Right ventricle myocardium superior (tissue), 1 donor: Measurements from ENCODE around the gene GALM. TPM values are rescaled to one million over a fixed set of nuclear protein-coding genes. Genes with fewer than 3 reads are reported as not detected.
"Not testable (repeated sequence)": the region's sequence is repeated elsewhere in the genome, so short reads cannot be mapped to it uniquely, and the experiment has no call there.

Source experiments
- ATAC-seq: fragments of 200-7000 bp; cut with Tn5 transposase; one replicate; pipeline ENCODE4 v1.9.1; 2020; ENCODE audit warnings: mild to moderate bottlenecking; ENCODE audit not compliant: poor library complexity
- DNase-seq: peaks from one replicate; pipeline ENCODE4 v3.0.0-alpha.2; 2020
- intact Hi-C: fragments of 100-400 bp; cut with DNase I; formaldehyde crosslinking; loops from one replicate; pipeline ENCODE4 v1.11.2; 2022
- total RNA-seq: library from RNA; stranded (reverse); fragmentation: NEBNext Ultra II Directional; extraction: Animal tissue kit (Norgen Biotek cat#: 25700); gene quantifications from one replicate; pipeline ENCODE4 v1.2.1, GENCODE V29; 2021
- donor health status: DM: no; HTN: yes; CAD: no; lungs with severe emphysema.

Gene GALM
- total RNA-seq, 1 donor from 2014 or later, result 14.7 TPM

DNA sequence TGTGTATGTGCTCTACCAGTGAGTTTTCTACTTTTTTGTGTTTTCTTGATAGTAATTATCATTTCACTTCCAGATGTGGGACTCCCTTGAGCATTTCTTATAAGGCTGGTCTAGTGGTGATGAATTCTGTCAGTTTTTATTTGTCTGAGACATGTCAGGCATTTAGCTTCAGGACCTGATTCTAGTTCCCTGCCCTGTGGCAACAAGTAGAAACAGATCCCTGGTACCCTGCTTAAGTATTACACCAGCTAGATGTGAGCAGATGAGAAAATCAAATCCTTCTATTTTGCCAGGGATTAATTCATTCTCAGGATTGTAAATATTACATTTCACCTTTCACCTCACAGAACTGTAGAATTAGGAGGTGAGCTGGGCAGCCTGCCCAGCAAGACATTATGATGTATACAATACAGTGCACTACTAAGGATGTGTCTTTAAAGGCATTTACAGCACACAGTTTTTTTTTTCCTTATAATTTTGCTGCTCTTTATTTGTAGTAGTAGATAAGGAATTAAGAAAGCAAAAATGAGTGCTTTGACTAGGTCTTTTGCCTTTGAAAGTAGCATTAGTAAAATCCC, 35.1 kb downstream of the GALM start:
- ATAC-seq (no peak), DNase-seq (no peak)
- intact Hi-C loops, result no loop called here

DNA sequence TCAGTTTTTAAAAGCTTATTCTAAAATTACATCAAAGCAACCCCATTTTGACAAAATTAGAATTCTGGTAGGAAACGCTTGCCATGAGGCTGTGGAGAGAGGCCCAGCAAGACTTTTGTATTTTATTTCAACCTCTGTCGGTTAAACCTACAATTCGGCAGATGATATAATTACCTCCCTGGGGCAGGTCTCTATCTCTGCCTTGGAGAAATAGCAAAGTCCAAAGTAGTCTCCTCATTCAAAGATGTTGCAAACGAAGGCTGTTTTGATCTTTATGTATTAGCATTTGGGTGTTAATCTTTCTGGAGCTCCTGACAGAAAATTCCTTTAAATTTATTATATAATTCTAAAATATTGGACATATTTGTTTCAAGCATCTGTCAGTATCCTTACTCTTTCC, 35.6 kb downstream of the GALM start:
- DNase-seq (no peak), ATAC-seq (no peak)
- intact Hi-C loops, result no loop called here

DNA sequence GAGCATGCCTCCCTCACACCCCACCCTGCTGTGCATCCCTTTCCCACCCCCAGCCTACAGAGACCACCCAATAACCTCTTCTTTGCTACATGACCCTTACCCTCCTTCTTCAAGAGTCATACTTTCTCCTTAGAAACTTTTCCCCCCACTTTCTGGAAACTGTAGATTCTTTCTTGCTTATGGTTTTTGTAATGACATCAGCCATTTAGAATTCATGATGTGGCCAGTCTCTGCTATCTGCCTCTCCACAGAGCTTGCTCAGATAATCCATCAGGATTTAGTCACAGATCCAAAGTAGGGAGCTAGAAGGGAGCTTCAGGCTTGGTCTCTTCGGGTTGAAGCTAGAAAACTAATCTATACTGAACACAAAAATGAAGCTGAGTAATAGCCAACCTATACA, 36.5 kb downstream of the GALM start:
- no peak for ATAC-seq
- intact Hi-C loops, result no loop called here
- no peak for DNase-seq

DNA sequence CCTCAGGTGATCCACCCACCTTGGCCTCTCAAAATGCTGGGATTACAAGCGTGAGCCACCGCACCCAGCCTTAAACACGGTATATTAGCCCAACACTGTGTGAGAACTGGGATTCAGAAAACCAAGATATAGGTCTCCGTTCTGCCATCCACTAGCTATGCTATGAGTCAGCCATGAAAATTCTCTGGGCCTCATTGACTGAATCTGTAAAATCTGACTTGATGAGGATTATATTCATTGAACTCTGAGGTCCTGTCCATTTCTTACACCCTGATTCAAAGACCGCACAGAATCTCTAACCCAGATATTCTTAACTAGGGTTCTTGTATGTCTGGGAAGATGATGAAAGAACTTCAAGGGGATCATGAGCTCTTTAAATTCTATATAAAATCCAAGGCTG, 37.4 kb downstream of the GALM start:
- DNase-seq, intact Hi-C loops, ATAC-seq: not testable (repeated sequence)

DNA sequence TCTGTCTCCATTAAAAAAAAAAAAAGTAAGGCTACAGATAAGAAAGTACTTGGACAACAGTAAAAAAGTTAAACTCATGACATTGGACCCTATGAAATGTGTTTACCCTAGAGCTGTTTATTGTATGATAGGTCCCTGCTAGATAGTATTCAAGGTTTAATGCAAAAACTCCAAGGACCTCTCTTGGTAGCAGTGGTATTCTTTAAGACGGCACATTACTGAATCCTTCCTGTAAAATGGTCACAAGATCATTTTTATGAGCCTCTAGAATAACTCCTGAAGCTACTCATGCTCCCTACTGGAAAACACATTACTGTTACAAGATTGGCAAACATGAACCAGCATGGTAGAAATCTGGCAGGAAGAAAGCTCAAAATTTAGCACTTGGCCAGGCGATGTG, 38.8 kb downstream of the GALM start:
- no peak for DNase-seq
- ATAC-seq, result no peak
- intact Hi-C loops, result no loop called here

DNA sequence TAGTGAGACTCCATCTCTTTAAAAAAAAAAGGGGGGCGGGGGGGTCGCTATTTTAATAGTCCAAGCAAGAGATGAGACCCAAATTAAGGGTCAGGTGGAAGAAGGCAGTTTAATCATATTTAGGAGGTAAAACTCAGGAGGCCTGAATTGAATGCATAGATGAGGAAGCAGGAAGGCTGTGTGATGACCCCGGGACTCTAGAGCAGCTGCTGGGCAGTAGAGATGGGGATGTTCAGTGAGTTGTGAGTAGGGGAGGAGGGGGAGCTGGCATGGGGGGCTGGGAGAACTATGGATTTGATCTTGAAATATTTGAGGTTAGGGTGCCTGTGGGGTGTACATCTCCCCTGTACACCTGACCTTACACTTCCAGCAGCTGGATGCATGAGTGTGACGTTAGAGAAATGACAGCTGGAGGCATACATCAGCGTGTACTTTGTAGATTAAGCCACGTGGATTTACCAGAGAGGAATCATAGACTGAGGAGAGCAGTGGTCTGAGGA, 41.0 kb downstream of the GALM start:
- DNase-seq (no peak), ATAC-seq (no peak)
- intact Hi-C loops, result no loop called here

DNA sequence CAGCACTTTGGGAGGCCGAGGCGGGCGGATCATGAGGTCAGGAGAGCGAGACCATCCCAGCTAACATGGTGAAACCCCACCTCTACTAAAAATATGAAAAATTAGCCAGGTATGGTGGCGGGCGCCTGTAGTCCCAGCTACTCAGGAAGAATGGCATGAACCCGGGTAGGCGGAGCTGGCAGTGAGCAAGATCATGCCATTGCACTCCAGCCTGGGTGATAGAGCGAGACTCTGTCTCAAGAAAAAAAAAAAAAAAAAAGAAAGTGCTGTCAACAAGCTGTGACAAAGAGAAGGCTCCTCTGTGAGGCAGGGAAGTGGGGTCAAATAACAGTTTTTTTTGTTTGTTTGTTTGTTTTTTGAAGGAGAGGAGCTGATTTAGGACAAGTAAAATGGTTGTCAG, 42.6 kb downstream of the GALM start:
- intact Hi-C loops, DNase-seq, ATAC-seq: not testable (repeated sequence)

DNA sequence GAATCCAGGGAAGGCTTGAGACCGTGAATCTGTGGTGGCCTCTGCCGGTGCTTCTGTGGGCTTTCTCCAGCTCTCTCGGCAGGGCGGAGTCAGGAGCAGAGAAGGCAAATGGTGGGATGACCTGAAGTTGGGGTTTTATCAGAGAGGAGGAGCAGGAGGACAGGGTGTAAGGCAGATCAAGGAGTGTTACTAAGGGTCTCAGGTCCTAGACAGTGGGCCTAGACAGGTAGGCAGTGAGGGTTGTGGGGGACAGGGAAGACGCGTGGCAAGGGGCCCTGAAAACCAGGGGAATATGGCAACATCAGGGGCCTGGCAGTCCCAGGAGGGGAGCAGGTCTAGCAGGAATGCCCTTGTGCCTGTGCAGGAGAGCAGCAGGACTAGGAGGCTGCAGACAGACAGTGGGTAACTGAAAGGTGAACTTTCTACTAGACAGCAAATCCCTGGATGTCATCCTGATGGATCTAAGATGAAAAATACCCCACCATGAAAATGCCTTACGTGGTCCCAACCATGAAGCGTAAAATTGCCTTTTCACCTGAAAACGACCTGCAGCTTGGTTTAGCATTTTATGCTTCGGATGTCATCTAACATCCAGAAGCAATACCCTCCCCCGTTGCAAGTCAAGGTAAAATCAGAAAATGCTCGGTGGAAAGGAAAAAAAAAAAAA, 43.1 kb downstream of the GALM start:
- DNase-seq, result no peak
- no peak for ATAC-seq
- intact Hi-C loops, result no loop called here

DNA sequence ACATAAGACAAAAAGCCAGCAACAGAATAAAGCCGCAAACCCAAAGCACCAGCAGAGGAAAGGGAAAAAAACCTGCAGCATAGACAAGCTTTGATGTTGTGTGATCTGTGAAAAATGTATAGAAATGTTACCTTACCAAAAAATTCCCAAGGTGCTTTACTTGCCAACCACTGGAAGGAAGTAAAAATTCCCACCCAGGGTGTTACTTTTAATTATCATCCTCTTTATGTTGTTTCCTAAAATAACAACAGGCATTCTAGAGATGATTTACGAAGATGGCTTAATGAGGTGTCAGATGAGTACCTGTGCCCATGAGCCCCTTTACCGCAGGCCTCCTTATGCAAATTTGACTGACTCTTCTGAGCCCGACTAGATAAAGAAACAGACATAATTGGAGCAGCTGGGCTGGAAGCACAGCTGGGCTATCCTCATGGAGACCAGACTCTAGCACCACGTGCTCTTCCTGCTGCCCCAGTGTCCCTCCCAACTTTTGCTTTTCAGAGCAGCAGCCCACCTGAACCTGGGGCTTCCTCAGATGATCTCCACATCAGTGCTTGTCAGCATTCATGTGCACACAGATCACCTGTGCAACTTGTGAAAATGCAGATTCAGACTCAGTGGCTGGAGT, 43.8 kb downstream of the GALM start:
- DNase-seq (no peak), ATAC-seq (no peak)
- intact Hi-C loops, result no loop called here

DNA sequence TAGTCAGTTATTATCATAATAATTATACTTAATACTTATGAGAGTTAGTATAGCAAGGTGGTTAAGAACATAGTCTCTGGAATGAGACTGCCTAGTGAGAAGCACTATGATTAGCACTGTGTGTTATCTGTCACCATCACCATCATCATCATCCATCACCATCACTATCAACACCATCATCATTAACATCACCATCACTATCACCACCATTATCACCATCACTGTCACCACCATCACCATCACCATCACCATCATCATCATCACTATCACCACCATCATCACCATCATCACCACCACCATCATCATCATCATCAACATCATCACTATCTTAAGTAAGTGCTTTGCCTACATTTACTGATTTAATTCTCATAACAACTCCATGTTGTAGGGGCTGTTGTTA, 45.6 kb downstream of the GALM start:
- intact Hi-C loops, result no loop called here
- DNase-seq, result no peak
- no peak for ATAC-seq

DNA sequence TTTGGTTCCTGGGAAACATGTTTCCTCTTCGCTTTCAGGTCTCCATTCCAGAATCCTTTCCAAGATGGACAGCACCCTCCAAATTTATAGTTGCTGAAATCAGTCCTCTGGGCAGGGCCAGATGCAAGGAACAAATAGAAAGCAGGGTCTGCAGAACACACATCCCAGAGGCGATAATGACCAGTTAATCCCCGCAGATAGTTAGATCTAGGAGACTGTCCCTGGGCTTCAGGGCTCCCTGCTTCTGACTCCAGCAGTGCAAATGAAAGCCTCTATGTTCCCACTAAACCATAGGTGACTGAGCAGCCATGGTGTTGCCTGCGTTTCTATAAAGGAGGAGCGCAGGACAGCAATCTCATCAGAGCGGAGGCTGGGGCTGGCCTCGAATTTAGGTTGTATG, 46.5 kb downstream of the GALM start:
- intact Hi-C loops, result no loop called here
- ATAC-seq (no peak), DNase-seq (no peak)

DNA sequence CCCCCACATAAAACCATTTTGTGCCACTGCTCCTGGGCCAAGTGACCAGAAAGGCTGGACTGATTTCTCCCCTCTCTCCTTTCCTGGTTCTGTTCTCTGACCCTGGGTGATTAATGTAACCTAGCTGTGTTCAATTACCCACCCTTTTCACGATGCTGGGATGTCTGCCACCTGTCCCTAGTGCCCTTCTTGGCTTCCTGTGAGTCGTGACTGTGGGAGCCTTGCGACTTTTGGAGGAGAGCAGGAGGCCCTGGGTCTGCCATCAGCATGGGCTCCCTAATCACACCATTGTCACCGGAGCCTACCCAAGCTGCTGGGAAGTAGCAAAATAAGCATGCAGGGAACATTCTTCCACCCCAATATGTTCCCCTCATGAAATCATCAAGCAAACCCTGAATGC, 47.0 kb downstream of the GALM start:
- DNase-seq, result no peak
- intact Hi-C loops, result no loop called here

DNA sequence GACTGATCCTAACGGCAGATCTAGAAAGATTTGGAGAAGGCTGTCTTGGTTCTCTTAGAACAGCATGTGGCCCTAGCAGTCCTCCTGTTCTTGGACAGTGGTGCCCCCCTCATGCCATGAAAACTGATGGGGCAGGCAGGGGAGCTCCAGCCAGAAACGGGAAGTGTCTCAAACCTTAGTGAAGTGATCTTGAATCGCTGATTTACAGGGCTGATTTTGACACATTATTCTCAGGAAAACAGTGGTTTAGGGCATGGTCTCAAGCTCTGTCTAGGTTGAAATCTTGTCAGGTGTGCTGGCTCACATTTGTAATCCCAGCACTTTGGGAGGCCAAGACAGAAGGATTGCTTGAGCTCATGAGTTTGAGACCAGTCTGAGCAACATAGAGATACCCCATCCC, 47.4 kb downstream of the GALM start:
- ATAC-seq (no peak), DNase-seq (no peak)
- intact Hi-C loops, result no loop called here

More for the DNA sequence above, 47.0 kb downstream of the GALM start:
- no peak for ATAC-seq

DNA sequence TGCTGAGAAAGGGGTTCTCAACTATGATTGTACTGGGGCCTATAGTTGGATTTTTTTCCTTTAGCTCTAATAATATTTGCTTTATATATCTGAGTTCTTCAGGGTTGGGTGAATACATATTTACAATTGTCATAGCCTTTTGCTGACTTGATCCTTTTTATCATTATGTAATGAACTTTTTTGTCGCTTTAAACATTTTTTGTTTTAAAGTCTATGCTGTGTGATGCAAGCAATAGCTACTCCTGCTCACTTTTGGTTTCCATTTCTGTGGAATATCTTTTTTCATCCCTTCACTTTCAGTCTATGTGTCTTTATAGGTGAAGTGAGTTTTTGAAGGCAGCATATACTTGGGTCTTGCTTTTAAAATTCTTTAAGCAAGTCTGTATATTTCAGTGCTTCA, 49.0 kb downstream of the GALM start:
- ATAC-seq, DNase-seq, intact Hi-C loops: not testable (repeated sequence)

DNA sequence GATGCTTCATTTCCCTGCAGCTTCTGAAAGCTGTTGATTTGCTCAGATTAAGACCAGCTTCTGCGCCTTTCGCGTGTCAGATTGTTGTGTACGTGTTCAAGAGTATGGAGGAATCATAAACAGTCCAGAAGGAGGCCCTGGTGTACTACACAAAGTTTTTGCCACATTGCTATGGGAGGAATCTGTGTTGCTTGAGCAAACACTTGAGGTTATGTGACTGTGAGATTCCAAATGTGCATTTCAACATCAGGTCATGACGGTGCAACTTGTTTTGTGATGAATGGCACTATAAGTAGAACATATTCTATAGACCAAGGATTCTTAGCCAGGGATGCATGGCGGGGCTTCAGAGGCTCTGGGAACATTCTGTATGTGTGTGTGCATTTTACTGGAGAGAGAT, 50.3 kb downstream of the GALM start:
- ATAC-seq, result peak; percentile 21
- intact Hi-C loops, result no loop called here
- no peak for DNase-seq

DNA sequence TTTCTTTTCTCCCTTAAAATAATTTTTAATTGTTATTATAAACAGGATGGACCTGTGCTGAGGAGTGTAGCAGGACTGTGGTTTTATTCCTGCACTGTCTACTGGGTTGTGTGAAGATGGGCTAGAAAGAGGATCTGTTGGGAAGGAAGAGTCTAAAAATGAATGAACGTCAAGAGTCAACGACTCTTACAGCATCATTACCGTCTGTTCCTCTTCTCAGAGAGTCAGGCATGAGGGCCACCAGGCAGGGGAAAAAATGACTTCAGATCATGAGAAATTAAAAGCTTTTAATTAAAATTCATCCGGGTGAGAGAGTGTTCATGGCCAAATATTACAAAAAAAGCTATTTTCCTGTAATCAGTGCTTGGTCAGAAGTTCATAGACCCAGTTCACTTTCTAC, 52.7 kb downstream of the GALM start:
- ATAC-seq, result no peak
- intact Hi-C loops, result no loop called here
- DNase-seq, result no peak

DNA sequence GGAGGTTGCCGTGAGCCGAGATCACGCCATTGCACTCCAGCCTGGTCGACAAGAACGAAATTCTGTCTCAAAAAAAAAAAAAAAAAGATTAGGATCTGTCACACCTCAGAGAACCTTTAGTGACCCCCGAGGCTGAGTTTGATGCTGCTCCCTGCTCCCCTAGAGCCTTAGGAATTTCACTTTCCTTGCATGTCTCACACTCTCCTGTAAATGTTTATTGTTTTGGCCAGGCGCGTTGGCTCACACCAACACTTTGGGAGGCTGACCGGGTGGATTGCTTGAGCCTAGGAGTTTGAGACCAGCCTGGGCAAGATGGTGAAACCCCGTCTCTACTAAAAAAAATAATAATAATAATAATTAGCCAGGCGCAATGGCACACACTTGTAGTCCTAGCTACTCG, 53.8 kb downstream of the GALM start:
- intact Hi-C loops, result loop anchor here (5.0 kb wide), 1 partner anchor 117 kb away; the partner anchor contains the start of gene HNRNPLL
- DNase-seq, result no peak
- ATAC-seq, result no peak

DNA sequence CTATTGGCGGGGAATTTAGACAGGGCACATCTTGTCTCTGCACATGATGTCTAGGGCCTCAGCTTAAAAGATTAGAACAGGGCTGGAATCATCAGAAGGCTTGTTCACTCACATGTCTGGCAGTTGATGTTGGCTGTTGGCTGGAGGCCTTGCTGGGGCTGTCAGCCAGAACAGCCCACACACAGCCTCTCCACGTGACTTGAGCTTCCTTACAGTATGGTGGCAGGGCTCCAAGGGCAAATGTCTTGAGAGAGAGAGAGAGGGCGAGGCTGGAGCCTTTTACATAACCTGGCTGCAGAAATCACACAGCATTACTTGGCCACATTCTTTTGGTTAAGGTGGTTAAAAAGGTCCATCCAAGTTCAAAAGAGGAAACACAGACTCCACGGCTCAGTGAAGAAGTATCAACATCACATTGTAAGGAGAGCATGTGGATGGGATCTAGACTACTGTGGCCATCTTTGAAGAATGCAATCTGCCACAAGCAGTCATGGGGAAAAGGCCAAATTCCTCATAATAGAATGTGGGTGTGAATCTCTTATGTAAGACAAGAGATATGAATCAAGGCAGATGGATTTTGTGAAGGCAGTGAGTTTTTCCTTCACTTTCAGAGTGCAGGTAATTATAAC, 54.8 kb downstream of the GALM start:
- intact Hi-C loops, result loop anchor here (5.0 kb wide), 1 partner anchor 118 kb away; the partner anchor contains the start of gene HNRNPLL
- ATAC-seq (peak; percentile 85), DNase-seq (peak; percentile 85)

DNA sequence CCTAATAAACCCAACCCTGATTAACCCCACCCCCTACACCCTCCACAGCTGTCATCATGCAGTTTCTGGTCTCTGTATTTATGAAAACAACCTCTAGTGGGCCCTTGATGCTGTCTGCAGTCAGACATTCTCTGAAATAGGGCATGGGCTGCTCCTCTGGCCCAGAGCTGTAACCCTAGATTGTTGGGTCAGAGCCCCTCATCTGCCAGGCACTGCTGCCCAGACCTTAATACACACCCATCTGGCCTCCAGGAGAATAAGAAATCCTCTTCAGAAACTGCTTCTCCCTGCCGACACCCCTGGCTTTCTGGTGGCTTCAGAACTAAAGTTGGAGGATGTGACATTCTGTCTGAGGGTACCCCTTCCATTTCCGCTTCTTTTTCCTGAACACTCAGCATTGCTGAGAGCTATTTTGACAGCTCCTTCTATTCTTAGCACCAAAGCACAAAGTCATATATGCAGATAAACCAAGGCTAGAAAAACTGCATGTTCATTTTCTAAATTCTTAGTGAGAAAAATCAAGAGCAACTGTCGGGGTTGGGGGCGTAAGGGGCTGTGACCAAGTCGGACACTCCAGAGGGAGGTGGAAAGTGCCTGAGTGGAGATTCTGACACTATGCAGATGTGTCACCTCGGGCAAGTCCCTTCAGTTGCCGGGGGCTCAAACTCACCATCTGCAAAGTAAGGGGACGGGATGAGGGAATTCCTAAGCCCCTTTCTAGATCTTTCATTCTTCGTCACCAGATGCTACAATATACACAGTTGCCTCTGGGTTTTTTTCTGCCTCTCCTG, 56.6 kb downstream of the GALM start:
- DNase-seq (no peak), ATAC-seq (peak; percentile 43)
- intact Hi-C loops, result loop anchor here (5.0 kb wide), 1 partner anchor 120 kb away; the partner anchor contains the start of gene HNRNPLL
